ENCODE measurements around the gene KIF5B. TPM values are rescaled to one million over a fixed set of nuclear protein-coding genes. Genes with fewer than 3 reads are reported as not detected.
A peak's percentile ranks its signal among the peaks of the same experiment; 100 is the strongest.

KIF5B gene
- total RNA-seq, 1 experiment from 2014 or later: 148 TPM

DNA sequence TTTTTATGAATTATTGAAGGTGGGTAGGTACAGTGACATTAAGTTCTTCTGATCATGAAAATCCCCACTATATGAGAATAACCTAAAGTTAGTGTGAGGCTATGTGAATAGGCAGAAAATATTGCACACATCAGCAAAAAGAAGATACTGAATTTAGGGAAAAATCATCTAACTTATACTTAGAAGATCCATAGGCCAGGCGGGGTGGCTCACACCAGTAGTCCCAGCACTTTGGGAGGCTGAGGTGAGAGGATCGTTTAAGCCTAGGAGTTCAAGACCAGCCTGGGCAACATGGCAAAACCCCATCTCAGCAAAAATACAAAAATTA, 78.1 kb downstream of the KIF5B start:
- Histone ChIP-seq H3K27ac (ENCODE audit: low read depth, low read length, poor library complexity, severe bottlenecking) (peak overlapping the region; percentile 40), H3K9me3 (ENCODE audit: low read depth, low read length, poor library complexity, severe bottlenecking) (no peaks in the 10 kb centered on the region), H3K4me3 (ENCODE audit: low read depth, low read length, poor library complexity, severe bottlenecking) (no peak overlapping the region), H3K4me1 (ENCODE audit: insufficient read depth, low read length, poor library complexity, severe bottlenecking) (peaks cover 8% of the 10 kb centered on the region), H3K36me3 (ENCODE audit: insufficient read depth, low read length, poor library complexity, severe bottlenecking) (no peaks in the 10 kb centered on the region), H3K27me3 (replicated peaks; ENCODE audit: insufficient read depth, low read depth, low read length, poor library complexity) (no peaks in the 10 kb centered on the region)
- no peak for DNase-seq (ENCODE audit: low spot score)
- ChIA-PET POLR2A (ENCODE audit: low non-redundant PET) (no interaction called here), CTCF (no interaction called here)
- intact Hi-C loops (cut with micrococcal nuclease; ENCODE audit: unreplicated experiment): no loop called here
- TF ChIP-seq, protein P1, sequence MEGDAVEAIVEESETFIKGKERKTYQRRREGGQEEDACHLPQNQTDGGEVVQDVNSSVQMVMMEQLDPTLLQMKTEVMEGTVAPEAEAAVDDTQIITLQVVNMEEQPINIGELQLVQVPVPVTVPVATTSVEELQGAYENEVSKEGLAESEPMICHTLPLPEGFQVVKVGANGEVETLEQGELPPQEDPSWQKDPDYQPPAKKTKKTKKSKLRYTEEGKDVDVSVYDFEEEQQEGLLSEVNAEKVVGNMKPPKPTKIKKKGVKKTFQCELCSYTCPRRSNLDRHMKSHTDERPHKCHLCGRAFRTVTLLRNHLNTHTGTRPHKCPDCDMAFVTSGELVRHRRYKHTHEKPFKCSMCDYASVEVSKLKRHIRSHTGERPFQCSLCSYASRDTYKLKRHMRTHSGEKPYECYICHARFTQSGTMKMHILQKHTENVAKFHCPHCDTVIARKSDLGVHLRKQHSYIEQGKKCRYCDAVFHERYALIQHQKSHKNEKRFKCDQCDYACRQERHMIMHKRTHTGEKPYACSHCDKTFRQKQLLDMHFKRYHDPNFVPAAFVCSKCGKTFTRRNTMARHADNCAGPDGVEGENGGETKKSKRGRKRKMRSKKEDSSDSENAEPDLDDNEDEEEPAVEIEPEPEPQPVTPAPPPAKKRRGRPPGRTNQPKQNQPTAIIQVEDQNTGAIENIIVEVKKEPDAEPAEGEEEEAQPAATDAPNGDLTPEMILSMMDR (conservative IDR thresholded peaks at IDR 0.05; ENCODE audit: low read depth, low read length): no peak
- TF ChIP-seq EZH2 (IDR thresholded peaks at IDR 0.05; ENCODE audit: borderline replicate concordance, low read depth, low read length, poor library complexity, severe bottlenecking): no peak
- no TSS peak for BruUV-seq (replicated peaks)

DNA sequence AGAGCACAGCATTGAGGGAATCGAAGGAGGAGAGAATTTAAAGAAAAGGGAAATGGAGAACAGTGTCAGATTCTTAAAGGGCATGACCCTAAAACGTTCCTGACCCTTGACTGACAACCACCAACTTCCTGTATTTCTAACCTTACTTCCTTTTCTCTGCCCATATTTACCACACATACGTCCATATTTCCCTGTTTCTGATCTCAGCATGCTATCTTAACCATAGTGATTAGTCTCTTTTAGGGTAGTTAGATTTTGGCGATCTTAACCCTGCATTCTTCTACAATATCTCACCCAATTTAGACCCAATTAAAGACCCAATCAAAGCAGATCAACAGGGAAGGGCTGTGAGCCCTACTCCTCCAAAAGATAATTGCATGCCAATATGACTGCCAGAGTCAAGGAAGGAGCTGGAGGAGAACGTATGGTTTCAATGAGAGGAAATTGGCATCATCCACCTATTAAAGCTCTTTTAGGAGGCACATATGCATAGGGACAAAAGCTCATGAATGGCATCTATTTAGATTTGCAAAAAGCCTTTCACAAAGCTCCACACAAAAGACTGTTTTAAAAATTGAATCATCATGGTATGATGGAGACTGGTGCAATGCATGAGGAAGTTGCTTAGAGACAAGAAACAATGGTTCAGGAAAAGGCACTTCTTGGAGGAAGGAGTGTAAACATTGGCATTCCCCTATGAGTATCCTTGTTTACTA, 78.6 kb downstream of the KIF5B start:
- BruUV-seq (replicated peaks): no TSS peak
- CTCF ChIA-PET: interaction anchor here (0.5 to 0.8 kb wide), 2 partner anchors 27 to 1193 kb away, joined by 3 to 10 read pairs; no protein-coding TSS in a partner anchor
- H3K4me3 ChIP-seq (ENCODE audit: low read depth, low read length, poor library complexity, severe bottlenecking): no peak overlapping the region
- TF ChIP-seq EZH2 (IDR thresholded peaks at IDR 0.05; ENCODE audit: borderline replicate concordance, low read depth, low read length, poor library complexity, severe bottlenecking): no peak
- TF ChIP-seq, protein P1 (conservative IDR thresholded peaks at IDR 0.05; ENCODE audit: low read depth, low read length): no peak
- peaks cover 8% of the 10 kb centered on the region for H3K4me1 ChIP-seq (ENCODE audit: insufficient read depth, low read length, poor library complexity, severe bottlenecking)
- H3K9me3 ChIP-seq (ENCODE audit: low read depth, low read length, poor library complexity, severe bottlenecking): no peaks in the 10 kb centered on the region
- intact Hi-C loops (cut with micrococcal nuclease; ENCODE audit: unreplicated experiment): no loop called here
- H3K27ac ChIP-seq (ENCODE audit: low read depth, low read length, poor library complexity, severe bottlenecking): peak overlapping the region; percentile 40
- DNase-seq (ENCODE audit: low spot score): peak; percentile 72
- H3K36me3 ChIP-seq (ENCODE audit: insufficient read depth, low read length, poor library complexity, severe bottlenecking): no peaks in the 10 kb centered on the region
- no peaks in the 10 kb centered on the region for H3K27me3 ChIP-seq (replicated peaks; ENCODE audit: insufficient read depth, low read depth, low read length, poor library complexity)
- POLR2A ChIA-PET (ENCODE audit: low non-redundant PET): no interaction called here

DNA sequence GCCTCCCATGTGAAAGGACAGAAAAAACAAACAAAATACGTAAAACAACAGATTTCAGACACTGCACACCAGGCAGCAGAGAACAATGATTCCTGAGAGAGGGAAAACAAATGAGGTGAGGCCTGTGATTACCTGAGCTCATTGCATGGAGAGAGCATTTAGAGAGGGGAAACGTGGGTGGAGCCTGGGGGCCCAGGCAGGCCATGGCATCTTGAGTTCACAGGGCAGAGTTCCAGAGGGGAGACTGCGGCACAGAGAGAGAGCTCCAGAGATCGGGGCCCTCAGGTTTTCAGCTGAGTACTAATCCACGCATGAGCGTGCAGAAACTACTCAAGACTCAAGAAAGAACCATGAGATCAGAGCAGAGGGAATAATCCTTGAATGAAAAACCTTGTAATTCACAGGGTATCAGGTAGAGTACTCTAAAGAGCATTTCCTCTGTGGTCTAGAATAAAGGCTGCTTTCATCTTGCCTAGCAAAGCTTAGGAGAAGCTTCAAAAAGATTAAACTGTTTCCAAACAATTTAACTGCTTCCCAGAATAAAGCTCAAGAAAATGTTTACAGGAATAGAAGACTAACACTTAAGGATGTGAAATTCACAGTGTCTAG, 81.0 kb downstream of the KIF5B start:
- DNase-seq (ENCODE audit: low spot score): no peak

More for the DNA sequence above, 81.0 kb downstream of the KIF5B start:
- POLR2A ChIA-PET (ENCODE audit: low non-redundant PET): no interaction called here
- CTCF ChIA-PET: no interaction called here
- intact Hi-C loops (cut with micrococcal nuclease; ENCODE audit: unreplicated experiment): loop anchor here (2.0 kb wide), 1 partner anchor 20 kb away; no protein-coding TSS in a partner anchor
- Histone ChIP-seq H3K4me3 (ENCODE audit: low read depth, low read length, poor library complexity, severe bottlenecking) (no peak overlapping the region), H3K27me3 (replicated peaks; ENCODE audit: insufficient read depth, low read depth, low read length, poor library complexity) (no peaks in the 10 kb centered on the region), H3K36me3 (ENCODE audit: insufficient read depth, low read length, poor library complexity, severe bottlenecking) (no peaks in the 10 kb centered on the region), H3K9me3 (ENCODE audit: low read depth, low read length, poor library complexity, severe bottlenecking) (no peaks in the 10 kb centered on the region), H3K27ac (ENCODE audit: low read depth, low read length, poor library complexity, severe bottlenecking) (no peak overlapping the region), H3K4me1 (ENCODE audit: insufficient read depth, low read length, poor library complexity, severe bottlenecking) (peaks cover 8% of the 10 kb centered on the region)
- TF ChIP-seq, protein P1 (conservative IDR thresholded peaks at IDR 0.05; ENCODE audit: low read depth, low read length): no peak
- no peak for TF ChIP-seq EZH2 (IDR thresholded peaks at IDR 0.05; ENCODE audit: borderline replicate concordance, low read depth, low read length, poor library complexity, severe bottlenecking)
- no TSS peak for BruUV-seq (replicated peaks)
